ENCODE data around the gene TOR4A. TPM values are rescaled to one million over a fixed set of nuclear protein-coding genes. Genes with fewer than 3 reads are reported as not detected.

TOR4A gene
- total and polyA plus RNA-seq, 9 of the 15 experiments (the other 6 are each of a cell fraction or from before 2014, with no cell fraction given), result 3.9 to 49.2 (median 8.8) TPM

DNA sequence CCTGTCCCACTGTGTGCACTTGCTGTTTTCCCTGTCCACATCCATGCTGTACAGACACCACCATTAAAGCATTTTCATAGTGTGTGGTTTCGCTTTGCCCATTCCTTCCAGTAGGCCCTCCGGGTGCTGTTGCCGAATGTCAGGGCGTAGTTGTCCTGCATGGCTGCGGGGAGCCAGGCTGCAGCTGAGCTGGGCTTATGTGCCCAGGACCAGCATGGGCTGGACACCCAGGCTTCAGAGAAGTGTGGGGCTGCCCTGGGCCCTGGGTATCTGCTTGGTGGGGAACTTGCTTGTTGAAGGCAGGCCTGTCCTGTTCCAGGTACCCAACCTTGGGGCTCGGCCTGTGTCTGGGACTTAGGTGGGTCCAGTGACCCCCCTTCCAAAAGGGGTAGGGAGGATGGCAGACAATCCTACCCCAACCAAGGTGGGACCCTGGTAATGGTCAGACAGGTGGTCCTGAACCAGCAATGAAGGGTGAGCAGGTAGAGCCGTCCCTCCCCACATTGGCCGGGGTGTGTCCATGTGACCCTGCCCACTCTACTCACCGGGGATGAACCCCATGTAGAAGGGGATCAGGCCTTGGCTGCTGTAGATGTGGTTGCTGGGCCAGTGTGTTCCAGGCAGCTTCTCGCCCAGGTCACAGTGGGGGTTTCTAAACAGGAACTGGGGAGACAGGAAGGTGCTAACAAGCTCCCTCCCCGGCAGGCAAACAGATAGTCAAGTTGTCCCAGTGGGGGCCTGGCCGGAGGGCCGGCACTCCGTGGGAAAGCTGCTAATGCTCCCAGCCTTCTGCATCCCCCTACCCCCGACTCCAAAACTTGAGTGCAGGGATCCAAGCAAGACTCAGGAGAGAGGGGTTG lies 33.7 kb upstream of the TOR4A start (continued):
- TF ChIP-seq, protein P1, sequence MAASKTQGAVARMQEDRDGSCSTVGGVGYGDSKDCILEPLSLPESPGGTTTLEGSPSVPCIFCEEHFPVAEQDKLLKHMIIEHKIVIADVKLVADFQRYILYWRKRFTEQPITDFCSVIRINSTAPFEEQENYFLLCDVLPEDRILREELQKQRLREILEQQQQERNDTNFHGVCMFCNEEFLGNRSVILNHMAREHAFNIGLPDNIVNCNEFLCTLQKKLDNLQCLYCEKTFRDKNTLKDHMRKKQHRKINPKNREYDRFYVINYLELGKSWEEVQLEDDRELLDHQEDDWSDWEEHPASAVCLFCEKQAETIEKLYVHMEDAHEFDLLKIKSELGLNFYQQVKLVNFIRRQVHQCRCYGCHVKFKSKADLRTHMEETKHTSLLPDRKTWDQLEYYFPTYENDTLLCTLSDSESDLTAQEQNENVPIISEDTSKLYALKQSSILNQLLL (CRISPR knock-in tag; IDR thresholded peaks at IDR 0.05; ENCODE audit: borderline replicate concordance), result no peak
- TF ChIP-seq POLR2G (IDR thresholded peaks at IDR 0.05; ENCODE audit: low read depth, low read length), result peak; percentile 70
- 0 out of 2 replicates have a peak, but pooled peaks have one; percentile 47 for TF ChIP-seq ZNF347 (CRISPR knock-in tag; IDR thresholded peaks at IDR 0.05; ENCODE audit: low read depth)
- TF ChIP-seq ZFP1 (CRISPR knock-in tag; IDR thresholded peaks at IDR 0.05), result 0 out of 2 replicates have a peak, but pooled peaks have one; percentile 14
- TF ChIP-seq POLR2B (IDR thresholded peaks at IDR 0.05; ENCODE audit: low read depth, partially characterized antibody), result peak; percentile 81
- TF ChIP-seq, protein P2, sequence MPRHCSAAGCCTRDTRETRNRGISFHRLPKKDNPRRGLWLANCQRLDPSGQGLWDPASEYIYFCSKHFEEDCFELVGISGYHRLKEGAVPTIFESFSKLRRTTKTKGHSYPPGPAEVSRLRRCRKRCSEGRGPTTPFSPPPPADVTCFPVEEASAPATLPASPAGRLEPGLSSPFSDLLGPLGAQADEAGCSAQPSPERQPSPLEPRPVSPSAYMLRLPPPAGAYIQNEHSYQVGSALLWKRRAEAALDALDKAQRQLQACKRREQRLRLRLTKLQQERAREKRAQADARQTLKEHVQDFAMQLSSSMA (CRISPR knock-in tag; IDR thresholded peaks at IDR 0.05), result 0 out of 2 replicates have a peak, but pooled peaks have one; percentile 10
- TF ChIP-seq HEY1 (CRISPR knock-in tag; IDR thresholded peaks at IDR 0.05; ENCODE audit: borderline replicate concordance), result no peak
- TF ChIP-seq ZBTB26 (CRISPR knock-in tag; IDR thresholded peaks at IDR 0.05), result peak; percentile 89; the same call in 1 of the 2 replicates
- TF ChIP-seq STAG1 (CRISPR knock-in tag; IDR thresholded peaks at IDR 0.05; ENCODE audit: borderline replicate concordance), result no peak
- 0 out of 2 replicates have a peak, but pooled peaks have one; percentile 7 for TF ChIP-seq ATF4 (CRISPR knock-in tag; IDR thresholded peaks at IDR 0.05)
- peak in 1 of 3 experiments; percentile 34; a peak in 2 of 6 replicates for TF ChIP-seq ZBTB11 (CRISPR knock-in tag; IDR thresholded peaks at IDR 0.05)
- TF ChIP-seq, protein P3, sequence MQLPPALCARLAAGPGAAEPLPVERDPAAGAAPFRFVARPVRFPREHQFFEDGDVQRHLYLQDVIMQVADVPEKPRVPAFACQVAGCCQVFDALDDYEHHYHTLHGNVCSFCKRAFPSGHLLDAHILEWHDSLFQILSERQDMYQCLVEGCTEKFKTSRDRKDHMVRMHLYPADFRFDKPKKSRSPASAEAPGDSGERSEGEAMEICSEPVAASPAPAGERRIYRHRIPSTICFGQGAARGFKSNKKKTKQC (CRISPR knock-in tag; IDR thresholded peaks at IDR 0.05), result peak; percentile 80; the same call in 1 of the 2 replicates
- TF ChIP-seq FOXK1 (CRISPR knock-in tag; IDR thresholded peaks at IDR 0.05; ENCODE audit: borderline replicate concordance), result no peak
